Endometrium (tissue), 2 donors: ENCODE measurements around the gene G6PC1.
"Not testable (repeated sequence)": the region's sequence is repeated elsewhere in the genome, so short reads cannot be mapped to it uniquely, and the experiment has no call there.

Experiments used
- FAIRE-seq: peaks from 2 replicates; lab custom pipeline; 2012; peaks lifted over from hg19 to GRCh38; lab: Jason Lieb, UNC
- donor health status: control.
- donor health status: control.

The G6PC1 gene

DNA sequence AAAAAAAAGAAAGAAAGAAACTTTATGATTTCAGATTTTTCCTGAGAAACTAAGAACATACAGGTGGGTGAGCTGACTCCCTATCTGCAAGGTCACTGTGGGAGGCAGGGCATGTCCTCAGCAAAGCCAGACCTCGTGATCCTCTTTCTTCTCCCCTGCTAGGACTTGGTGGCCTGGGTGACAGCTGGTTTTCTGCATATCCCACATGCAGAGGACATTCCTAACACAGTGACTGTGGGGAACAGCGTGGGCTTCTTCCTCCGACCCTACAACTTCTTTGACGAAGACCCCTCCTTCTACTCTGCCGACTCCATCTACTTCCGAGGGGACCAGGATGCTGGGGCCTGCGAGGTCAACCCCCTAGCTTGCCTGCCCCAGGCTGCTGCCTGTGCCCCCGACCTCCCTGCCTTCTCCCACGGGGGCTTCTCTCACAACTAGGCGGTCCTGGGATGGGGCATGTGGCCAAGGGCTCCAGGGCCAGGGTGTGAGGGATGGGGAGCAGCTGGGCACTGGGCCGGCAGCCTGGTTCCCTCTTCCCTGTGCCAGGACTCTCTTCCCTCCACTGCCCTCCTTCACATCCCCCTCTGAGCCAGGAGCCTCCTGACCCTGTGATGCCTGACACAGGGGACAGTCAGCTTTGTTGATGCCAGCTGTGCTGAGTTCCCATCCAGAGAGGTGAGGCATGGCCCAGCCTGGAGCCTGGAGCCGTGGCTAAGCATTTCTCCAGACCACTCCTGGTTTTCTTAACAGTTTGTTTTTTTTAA, 26.5 kb upstream of the G6PC1 start:
- FAIRE-seq, result not testable (repeated sequence)

DNA sequence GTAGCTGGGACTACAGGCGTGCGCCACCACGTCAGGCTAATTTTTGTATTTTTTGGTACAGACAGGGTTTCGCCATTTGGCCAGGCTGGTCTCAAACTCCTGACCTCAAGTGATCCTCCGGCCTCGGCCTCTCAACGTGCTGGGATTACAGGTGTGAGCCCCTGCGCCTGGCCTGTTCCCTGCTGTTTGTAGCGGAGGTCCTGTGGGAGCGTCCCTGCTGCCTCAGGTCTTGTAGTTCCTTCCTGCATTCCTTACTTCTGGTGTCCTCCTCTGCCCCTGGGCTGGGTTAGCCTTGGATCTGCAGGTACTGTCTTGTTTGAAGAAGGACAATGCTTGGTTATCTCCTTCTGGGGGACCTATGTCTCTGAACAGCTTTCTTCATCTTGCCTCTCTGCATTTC, 23.6 kb upstream of the G6PC1 start:
- FAIRE-seq, result no peak

DNA sequence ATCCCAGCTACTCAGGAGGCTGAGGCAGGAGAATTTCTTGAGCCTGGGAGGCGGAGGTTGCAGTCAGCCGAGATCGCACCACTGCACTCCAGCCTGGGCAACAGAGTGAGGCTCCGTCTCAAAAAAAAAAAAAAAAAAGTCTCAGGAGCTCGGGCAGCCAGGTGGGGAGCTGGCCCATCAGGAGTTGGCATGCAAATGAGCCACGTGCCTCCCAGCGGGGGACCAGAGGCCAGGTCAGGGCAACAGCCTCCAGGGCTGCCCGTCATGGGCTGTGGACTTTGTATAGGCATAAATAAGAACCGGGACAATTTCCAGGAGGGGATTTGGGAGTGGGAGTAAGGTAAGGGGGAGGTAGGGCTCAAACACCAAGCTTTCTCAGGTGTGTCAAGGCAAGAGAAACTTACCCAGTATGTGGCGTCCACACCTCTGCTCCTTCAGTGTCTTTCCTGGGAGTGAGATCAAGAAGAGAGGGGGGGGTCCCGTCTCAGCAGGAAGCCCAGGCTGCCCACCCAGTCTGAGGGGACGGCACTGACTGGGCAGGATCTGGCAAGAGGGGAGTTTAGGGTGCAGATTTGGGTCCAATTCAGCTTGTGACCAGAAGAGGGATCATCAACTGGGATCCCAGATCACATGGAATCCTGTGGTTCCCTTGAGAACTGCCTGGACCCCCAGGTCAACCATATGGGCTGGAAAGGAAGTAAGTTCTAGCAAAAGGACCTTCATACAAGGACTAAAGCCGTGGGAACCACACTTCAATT, 22.3 kb upstream of the G6PC1 start:
- no peak for FAIRE-seq

DNA sequence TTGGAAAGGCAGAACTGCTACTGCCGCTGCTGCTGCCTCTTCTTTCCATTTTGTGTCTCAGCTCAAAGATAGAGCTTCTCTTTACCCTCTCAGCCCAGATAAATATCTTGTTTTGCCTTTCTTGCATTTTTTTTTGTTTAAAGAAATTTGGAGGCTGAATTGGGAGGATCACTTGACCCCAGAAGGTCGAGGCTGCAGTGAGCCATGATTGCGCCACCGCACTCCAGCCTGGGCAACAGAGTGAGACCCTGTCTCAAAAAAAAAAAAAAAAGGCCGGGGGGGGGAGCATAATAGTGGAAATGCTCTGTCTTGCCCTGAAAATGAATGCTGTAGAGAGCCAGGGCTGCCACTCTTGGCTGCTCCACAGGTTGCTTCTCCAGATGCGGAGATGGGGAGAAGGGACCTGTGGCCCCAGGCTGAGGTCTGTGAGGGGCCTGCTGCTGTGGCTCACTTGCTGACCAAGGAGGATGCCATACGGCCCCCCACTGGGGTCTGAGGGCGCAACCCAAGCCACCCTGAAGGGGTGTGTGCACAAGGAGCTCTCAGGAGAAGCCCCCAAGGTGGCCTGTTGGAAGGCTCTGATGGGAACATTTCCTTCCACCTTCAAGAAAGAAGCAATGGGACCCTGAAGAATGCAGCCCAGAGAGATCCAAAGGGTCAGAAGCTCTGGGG, 21.5 kb upstream of the G6PC1 start:
- FAIRE-seq, result no peak

DNA sequence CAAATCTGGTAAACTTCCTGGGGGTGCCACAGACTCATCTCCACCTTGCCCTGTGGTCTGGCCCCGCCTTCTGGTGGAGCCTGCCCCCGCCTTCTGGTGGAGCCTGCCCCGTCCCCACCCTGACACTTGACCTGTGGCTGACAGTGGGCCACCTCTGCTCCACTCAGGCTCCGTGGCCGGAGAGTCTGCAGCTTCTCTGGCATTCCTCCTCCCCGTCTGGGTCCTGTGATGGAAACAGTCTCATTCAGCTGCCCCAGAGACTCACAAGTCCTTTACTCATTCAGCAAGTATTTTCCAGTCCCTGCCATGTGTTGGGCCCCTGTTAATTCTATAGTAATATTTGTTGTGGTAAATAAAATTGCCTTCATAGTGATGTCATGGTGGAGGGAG, 21.0 kb upstream of the G6PC1 start:
- no peak for FAIRE-seq

DNA sequence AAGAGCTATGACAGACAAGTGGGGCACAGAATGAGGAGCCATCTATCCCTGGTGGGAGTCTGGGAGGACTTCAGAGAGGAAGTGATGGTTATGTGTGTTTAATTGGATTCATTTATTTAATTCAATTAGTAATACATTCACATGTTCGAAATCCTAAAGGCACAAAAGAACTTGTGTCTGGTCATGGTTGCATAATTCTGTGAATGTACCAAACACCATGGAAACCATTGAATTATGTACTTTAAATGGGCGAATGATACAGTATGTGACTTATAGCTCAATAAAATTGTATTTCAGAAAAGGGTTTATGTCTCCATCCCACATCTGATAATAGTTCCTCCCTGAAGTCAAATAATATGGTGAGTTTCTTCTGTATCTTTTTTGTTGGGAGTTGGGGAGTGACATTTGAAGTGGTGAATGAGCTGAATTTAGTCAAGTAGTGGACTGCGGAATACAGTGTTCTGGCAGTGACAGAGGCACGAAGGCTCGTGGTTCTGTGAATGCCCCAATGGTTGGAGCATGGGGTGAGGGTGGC, 19.8 kb upstream of the G6PC1 start:
- FAIRE-seq, result no peak

DNA sequence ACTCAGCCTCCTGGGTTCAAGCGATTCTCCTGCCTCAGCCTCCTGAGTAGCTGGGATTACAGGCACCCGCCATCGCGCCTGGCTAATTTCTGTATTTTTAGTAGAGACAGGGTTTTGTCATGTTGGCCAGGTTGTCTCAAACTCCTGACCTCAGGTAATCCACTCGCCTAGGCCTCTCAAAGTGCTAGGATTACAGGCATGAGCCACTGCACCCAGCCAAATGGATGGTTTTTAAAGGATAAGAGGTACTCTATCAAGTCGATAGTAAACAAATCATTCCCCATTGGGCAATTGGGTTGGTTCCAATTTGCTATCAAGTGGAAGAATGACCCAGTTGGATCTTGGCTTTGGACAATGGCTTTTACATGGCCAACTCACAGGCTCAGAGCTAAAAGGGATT, 18.9 kb upstream of the G6PC1 start:
- FAIRE-seq, result not testable (repeated sequence)

DNA sequence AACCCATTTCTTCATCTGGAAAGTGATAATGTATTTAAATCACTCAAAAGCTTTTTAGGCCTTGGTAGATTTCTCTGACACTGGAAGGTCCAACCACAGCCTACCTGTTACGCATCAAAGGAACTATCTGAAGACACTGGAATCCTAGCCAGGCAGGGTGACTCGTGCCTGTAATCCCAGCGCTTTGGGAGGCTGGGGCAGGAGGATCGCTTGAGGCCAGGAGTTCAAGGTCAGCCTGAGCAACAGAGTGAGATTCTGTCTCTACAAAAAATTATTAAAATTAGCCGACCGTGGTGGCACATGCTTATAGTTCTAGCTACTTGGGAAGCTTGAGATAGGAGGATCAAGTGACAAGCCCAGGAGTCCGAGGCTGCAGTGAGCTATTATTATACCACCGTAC, 18.4 kb upstream of the G6PC1 start:
- no peak for FAIRE-seq

DNA sequence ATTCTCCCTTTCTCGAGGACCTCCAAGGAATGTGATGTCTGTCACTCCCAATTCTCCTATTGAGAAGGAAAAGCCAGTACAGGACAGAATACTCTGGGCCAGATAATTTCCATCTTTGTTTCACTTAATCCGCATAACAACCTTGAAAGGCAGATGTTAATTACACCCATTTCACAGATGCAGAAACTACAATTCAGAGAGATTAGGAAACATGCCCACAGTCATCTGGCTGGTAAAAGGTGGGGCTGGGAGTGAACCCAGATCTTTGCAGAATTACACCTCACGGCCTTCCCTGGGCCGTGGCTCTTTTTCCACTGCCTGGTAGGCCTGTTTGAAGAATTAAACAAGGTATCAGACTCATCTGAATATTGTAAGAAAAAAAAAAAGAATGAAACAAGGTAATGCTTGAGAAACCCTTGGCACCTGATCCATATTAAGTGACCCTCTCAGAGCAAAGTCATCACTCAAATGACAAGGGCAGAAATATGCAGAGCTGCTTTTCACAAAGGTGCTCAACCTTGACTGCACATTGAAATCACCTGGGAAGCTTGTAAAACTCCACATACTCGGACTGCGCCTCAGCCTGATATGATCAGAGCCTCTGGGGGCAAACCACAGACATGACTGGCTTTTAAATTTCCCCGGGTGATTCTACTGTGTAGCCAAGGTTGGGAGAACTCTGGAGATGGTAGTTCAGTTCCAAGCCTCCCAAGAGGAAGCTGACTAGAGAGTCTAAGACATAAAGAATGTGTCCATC, 16.6 kb upstream of the G6PC1 start:
- no peak for FAIRE-seq

DNA sequence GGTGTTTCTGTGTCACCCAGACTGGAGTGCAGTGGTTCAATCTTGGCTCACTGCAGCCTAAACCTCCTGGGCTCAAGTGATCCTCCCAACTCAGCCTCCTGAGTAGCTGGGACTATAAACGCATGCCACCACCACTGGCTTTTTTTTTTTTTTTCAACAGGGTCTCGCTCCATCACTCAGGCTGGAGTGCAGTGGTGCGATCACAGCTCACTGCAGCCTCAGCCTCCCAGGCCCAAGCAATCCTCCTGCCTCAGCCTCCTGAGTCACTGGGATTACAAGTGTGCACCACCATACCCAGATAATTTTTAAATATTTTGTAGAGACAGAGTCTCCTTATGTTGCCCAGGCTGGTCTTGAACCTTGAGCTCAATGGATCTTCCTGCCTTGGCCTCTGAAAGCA, 14.8 kb upstream of the G6PC1 start:
- not testable (repeated sequence) for FAIRE-seq

DNA sequence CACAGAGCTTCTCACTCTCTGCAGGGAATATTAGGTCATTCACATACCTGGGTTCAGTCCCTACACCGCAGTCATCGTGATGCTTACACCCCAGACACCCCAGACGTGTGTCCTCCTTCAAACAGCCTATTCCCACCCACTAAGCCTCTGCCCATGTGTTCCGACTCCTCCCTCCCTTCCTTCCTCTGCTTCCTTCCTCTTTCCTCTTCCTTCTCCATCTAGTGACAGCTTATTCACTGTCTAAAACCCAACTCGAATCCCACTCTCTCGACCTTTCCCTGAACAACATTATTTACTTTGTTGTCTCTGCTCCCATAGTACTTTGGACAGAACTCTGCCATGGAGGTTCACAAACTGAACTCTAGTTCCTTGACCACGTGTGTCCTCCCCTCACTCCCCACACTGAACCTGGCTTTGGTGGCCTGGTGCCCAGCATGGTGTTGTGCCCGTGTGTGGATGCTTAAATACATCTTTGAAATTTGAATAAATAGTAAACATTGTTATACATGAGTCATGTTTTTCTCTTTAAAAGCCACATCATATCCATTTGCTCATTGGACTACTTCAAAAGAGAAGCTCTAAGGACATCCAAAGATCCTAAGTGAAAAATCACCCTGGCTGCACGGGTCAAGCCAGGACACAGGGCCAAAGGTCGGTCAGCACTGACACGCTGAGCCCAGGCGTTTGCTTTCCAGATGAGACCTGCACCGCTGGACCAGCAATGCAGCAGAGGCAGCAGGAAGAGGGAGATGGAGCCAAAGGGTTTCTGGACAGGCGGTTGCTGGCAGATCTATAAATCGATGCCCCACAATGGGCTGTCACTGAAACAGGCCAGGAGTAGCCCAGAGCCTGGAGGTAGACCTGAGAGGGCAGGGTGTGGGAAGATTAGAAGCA, 14.1 kb upstream of the G6PC1 start:
- no peak for FAIRE-seq

DNA sequence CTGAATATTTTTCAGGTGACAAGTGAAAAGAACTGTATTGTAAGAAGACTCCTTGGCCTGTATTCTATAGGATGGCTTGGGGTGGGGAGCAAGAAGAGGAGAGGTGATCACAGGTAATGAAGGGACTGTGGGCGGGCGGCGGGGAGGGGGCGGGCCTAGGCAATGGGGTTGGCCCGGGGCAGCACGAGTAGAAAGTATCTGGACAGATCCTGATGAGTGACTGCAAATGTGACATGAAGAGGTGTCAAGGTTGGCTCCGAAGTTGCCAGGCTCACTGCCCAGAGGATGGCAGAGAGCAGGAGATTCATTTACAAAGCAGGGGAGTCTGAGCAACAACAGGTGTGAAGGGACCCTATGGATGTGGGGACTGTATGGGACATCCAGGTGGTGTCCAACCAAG, 10.8 kb upstream of the G6PC1 start:
- no peak for FAIRE-seq

DNA sequence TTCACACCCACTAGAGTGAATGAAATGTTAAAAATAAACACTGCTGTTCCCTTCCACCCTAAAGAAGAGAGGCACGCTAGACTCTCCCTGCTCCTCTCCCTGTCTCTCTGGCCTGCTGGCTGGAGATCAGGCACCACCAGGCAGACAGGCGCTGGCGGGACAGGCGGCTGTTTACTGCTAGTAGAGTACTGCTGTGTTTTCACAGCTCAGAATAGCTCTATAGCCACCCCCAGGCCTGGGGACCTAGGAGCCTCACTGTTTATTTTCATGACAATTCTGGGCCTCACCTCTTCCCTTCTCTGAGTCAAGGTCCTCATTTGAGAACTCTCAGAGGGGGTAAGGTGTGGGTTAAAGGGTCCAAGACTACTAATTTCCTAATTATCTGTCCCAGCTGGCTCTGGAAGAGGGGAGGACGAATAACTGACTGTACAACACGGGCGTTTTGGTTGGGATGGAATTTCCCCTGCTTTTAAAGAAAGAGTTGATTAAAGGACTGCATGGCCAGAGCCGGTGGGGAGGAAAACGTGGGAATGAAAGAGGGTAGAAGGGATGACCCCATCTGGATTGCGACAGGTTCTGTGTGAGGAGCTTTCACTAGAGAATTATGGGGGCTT, 9.0 kb upstream of the G6PC1 start:
- no peak for FAIRE-seq

DNA sequence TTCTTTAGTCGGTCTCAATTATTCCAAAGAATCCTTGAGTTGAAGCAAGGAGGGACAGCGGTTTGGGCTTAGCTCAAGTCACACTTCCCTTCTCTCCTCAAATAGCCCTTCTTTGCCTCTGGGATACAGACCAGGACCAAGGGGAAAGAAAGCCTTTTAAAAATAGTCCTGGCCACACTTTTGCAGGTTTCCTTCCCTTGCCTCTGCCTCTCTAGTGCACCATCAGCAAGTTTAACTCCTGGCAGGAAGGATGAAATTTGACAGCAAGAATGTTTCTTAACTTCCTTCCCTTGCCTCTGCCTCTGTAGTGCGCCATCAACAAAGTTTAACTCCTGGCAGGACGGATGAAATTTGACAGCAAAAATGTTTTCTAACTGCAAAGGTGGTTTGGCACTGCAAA, 7.2 kb upstream of the G6PC1 start:
- no peak for FAIRE-seq

DNA sequence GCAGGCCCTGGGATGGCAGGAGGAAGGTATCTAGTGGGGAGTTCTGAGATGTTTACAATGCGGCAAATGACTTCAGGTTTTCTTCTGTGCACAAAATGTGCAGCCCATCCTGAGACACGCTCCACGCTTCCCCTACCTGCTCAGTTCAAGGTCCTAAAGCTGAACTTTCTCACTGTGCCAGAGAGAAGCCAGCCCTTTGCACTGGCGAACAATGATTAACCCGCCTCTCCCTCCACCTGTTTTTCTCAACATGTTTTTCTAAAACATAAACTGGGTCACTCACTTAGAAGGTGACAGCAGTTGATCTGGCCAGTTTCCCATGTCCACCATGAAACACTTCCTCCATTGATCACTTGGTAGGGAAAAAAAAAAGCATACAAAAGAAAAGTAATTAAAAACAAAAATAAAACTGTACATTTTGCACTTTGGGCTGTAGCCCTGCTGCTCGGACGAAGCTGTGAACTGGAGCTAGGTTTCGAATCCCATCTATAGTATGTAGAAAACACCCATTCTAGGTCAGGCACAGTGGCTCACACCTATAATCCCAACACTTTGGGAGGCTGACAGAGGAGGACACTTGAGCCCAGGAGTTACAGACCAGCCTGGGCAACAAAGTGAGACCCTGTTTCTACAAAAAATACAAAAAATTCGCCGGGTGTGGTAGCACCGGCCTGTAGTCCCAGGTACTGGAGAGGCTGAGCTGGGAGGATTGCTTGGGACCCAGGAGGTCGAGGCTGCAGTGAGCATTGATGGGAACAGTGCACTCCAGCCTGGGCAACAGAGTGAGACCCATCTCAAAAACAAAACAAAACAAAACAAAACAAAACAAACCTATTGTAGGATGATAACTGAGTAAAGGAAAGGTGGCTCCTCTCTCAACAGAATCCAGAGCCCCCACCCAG, 6.1 kb upstream of the G6PC1 start:
- FAIRE-seq, result no peak

DNA sequence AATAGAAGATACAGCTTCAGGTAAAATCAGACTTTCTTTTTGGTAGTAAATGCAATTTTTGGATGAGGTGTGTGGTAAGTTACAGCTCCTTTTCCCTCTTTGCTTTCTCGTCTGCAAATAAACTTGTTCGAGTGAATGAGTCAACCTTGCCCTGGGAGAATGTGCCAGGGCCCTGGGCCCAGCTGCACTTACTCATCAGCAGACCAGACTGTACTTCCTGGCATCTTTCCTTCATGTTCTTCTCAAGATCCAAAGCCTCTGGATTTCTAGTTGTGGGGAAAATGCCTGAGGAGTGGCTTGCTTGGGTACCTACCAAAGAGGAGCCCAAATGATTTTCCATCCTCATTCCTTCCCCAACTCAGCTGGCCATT, 5.4 kb upstream of the G6PC1 start:
- no peak for FAIRE-seq

DNA sequence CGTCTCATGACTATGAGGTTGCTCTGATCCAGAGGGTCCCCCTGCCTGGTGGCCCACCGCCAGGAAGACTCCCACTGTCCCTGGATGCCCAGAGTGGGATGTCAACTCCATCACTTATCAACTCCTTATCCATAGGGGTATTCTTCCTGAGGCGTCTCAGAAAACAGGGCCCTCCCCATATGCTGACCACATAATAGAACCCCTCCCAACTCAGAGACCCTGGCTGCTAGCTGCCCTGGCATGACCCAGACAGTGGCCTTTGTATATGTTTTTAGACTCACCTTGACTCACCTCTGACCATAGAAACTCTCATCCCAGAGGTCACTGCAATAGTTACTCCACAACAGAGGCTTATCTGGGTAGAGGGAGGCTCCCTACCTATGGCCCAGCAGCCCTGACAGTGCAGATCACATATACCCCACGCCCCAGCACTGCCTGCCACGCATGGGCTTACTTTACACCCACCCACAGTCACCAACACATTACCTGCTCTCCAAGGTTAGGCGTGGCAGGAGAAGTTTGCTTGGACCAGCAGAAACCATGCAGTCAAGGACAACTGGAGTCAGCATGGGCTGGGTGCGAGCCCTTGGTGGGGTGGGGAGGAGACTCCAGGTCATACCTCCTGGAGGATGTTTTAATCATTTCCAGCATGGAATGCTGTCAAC, 2.3 kb upstream of the G6PC1 start:
- no peak for FAIRE-seq

DNA sequence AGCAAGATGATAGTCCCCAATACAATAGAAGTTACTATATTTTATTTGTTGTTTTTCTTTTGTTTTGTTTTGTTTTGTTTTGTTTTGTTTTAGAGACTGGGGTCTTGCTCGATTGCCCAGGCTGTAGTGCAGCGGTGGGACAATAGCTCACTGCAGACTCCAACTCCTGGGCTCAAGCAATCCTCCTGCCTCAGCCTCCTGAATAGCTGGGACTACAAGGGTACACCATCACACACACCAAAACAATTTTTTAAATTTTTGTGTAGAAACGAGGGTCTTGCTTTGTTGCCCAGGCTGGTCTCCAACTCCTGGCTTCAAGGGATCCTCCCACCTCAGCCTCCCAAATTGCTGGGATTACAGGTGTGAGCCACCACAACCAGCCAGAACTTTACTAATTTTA, 618 bp upstream of the G6PC1 start:
- not testable (repeated sequence) for FAIRE-seq

DNA sequence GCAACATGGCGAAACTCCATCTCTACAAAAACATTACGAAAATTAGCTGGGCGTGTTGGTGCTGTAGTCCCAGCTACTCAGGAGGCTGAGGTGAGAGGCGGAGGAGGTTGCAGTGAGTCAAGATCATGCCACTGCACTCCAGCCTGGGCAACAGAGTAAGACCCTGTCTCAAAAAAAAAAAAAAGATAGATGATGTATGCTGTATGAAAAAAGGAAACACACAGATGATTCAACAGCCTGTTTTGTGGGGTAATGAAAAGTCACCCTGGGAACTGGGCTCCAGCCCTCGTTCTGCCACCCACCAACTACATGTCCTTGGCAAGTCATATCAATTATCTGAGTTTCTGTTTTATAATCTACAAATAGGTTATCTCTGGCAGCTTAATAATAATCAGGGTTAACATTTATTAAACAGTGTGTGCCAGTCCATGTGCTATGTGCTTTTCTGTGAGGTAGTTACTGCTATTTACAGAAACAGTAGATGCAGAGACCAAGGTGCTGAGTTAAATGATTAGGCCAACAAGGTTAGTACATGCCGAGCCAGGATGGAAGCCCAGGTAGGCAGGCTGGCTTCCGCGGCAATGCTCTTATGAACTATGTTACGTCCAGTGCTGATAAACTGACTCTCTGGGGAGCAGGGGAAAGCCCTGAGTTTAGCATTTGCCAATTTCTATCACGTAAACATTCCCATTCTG, 1.1 kb downstream of the G6PC1 start:
- FAIRE-seq, result no peak
